Stimulated activated CD4-positive, alpha-beta T cell treated with anti-CD3 and anti-CD28 coated beads, Interleukin-12 subunit alpha, Interleukin-12 subunit beta, amount 100 ng/mL, for 48 hours (primary cell): ENCODE results near the gene NOD1.
"Not testable (repeated sequence)": the region's sequence is repeated elsewhere in the genome, so short reads cannot be mapped to it uniquely, and the experiment has no call there.

Source experiments
- DNase-seq, 3 donors: peaks; one replicate each; pipeline ENCODE4 v3.0.0-alpha.2; 2020; ENCODE audit warnings: low read depth in 2 of 3, low spot score in 1 of 3

Gene NOD1

GRCh38 chr7:30421647-30422196 lies 56.9 kb downstream of the NOD1 start:
- no peak for DNase-seq

DNA sequence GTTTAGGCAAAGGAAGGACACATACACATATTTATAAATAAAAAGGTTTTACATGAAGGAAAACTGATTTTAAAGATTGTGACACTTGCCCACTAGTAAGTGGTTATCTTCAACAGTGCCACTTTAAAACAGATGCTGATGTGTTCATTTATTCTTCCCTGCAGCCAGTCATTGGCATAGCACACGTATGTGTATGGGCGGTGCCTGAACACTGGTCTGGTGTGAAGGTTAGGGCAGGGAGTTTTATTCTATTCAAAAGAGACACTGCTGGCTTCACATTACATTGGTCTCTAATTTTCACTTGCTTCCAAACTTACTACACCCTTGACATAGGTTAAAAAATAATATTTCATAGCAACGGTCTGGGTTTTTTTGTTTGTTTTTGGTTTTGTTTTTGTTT lies 57.9 kb downstream of the NOD1 start:
- DNase-seq = no peak

- not testable (repeated sequence) for DNase-seq
Measured at GRCh38 chr7:30420080-30420479, 58.5 kb downstream of the NOD1 start.

- no peak for DNase-seq
Measured at GRCh38 chr7:30413864-30414263, 64.7 kb downstream of the NOD1 start.

GRCh38 chr7:30412782-30413504 lies 65.6 kb downstream of the NOD1 start:
- DNase-seq = no peak

DNA sequence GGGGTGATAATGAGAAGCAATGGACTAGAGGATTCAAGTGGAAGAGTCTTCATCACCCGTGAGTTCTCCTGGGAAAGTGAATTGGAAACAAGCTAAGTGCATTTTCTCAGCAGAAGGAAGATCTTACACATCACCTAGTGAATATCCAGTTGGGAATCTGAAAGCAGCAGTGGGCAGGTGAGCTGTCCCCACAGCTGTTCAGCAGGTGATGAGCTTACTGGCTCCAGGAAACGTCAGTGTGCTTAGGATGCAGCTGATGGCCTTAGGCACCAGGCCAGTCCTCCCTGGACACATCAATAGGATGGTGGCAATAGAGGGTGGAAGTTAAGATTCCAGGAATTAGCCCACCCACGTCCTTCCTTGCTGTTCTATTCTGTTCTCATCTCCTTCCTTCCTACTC lies 66.7 kb downstream of the NOD1 start:
- DNase-seq = no peak

GRCh38 chr7:30411173-30411572 lies 67.4 kb downstream of the NOD1 start:
- DNase-seq = no peak

- no peak for DNase-seq
Measured at GRCh38 chr7:30406664-30407425, 71.7 kb downstream of the NOD1 start.

DNA sequence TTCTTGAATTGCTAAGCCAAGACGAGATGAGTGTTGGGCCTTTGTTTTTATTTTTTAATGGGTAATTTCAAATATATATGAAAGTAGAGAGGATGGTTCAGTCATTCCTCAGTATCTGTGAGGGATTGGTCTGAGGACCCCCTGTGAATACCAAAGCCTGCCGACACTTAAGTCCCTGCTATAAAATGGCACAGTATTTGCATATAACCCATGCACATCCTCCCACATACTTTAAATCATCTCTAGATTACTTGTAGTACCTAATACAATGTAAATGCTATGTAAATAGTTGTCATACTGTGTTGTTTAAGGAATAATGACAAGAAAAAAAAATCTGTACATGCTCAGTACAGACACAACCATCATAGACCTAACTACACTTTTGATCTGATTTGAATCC lies 73.4 kb downstream of the NOD1 start:
- no peak for DNase-seq

DNA sequence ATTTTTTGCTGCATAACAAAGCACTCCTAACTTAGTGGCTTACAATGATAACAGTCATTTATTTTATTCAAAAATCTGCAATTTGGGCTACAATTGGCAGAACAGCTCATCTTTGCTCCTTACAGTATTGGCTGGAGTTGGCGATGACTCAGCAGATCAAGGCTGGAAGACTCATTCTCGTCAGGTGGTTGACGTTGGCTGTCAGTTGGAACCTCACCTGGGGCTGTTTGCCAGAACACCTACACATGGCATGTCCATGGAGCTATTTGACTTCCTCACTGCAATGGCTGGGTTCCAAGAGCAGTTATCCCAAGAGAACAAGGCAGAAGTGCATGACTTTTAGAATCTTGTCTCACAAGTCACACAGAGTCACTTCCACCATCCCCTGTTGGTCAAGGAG lies 75.1 kb downstream of the NOD1 start:
- no peak for DNase-seq

- no peak for DNase-seq
Measured at GRCh38 chr7:30396389-30396788, 82.2 kb downstream of the NOD1 start.

- DNase-seq = no peak
Measured at GRCh38 chr7:30395676-30396075, 82.9 kb downstream of the NOD1 start.

DNA sequence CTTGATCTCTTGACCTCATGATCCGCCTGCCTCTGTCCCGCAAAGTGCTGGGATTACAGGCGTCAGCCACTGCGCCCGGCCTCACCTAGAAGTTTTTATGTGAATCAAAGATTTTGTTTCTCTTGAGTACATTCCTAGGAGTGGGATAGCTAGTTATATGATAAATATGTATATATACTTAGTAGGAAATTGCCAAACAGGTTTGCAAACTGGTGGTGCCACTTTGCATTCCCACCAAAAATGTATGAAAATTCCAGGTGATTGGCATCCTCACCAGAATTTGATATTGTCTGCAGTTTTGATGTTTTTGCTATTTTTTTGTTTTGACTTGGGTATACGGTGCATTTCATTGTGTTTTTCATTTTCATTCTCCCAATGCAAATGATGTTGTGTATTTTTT lies 86.8 kb downstream of the NOD1 start:
- no peak for DNase-seq

DNA sequence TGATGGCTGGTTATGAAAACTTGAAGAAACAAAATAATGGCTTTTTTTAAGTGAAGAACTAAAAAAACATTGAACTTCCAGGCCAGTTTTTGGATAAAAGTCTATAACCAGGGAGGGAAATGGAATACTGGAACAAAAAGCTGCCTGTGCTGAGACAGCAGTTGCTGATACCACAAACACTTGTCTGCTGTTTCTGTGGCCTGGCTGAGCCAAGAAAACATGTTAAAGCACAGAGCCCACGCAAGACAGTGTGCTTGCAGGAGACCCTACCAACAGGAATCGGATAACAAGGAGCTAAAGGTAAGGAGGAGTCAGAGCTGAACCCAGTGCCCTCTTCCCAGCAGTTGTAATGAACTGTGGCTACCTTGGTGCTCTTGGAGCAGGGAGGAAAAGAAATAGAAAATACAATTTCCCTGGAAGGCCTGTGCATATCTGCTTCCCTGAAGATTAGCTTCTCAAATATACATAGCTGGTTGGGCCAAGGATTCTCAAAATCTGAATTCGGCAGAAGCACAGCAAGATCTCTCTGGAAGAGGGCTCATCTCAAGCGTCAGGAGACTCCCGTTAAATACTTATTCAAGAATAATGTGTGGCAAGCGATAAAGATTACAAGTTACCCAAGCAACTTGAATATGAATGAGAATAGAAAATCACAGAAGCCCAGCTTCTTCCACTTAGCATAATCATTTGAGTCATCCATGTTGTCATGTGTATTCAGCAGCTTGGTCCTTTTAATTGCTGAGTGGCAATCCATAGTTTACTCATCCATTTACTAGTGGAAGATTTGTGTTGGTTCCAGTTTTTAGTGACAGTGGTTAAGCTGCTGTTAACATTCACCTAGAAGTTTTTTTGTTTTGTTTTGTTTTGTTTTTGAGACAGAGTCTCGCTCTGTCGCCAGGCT lies 87.6 kb downstream of the NOD1 start:
- no peak for DNase-seq

DNA sequence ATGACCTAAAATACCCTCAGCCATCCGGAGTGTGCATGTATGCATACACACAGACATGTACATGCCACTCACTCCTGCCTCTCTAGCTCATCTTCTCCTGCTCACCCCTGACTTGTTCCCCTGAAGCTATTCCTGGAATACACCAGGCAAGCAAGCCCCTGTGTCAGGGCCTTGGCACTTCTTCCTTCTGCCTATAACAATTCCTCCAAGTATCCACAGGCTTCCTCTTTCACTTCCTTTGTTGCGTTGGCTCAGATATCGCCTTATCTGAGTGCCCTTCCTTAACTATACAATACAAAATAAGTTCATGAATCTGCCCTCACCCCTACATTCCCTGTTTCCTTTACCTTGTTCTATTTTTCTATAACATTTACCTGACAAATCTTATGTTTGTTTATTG lies 88.8 kb downstream of the NOD1 start:
- no peak for DNase-seq

- DNase-seq = no peak
Measured at GRCh38 chr7:30382607-30383006, 96.0 kb downstream of the NOD1 start.

- not testable (repeated sequence) for DNase-seq
Measured at GRCh38 chr7:30380824-30381223, 97.8 kb downstream of the NOD1 start.

DNA sequence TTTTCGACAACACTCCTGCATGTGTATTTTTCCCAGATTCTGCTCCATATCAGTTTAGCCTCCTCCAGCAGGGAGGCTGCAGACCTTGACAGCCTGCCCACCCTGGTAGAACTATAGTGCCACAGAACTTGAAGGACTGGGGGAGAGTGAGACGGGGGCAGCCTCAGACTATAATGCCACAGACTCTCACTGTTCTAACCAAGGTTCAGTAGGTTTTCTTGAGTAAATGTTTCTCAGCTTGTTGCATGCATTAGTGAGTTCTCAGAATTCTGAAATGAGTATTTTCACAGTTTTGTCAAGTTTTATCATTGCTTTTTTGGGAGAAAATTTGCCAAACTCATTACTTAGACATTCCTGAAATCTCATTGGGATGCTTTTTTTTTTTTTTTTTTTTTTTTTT lies 98.3 kb downstream of the NOD1 start:
- no peak for DNase-seq

GRCh38 chr7:30379741-30380140 lies 98.8 kb downstream of the NOD1 start:
- DNase-seq = no peak

DNA sequence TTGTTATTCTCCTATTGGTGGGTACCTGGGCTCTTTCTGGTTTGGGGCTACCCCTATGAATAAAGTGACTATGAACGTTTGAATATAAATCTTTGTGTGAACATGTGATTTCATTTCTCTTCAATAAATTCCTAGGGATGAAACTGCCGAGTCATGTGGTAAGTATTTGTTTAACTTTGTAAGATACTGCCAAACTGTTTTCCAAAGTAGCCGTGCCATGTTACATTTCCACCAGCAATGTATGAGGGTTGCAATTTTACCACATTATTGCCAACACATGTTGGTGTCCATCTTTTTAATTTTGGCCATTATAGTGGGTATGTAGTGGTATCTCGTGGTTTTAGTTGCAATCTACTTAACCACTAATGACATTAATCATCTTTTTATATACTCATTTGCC lies 99.5 kb downstream of the NOD1 start:
- no peak for DNase-seq

DNA sequence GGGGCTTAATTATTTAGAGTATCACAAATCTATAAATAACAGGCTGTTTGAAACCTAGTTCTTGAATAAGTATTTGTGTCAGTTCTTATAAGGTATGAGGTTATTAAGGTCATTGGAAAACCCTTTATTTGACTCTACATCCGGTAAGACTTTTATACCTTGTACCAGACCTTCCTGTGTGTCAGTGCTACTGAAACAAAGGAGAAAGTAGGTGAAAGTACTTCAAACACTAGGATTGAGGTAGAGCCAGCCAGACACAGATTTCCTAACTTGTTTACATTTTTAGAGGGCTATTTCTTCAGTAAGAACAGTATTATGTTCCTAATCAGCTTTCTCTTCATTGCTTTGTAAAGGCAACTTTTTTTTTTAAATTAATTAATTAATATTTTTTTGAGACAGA lies 100.3 kb downstream of the NOD1 start:
- no peak for DNase-seq
